GM12878 (cell line): ENCODE measurements around the gene TMEM163.

Source experiments
- BACH1 ChIP-seq: fragments of 450-650 bp; IDR thresholded peaks from 2 replicates; pipeline ENCODE4 v1.6.1; 2017; ENCODE audit warnings: mild to moderate bottlenecking, borderline replicate concordance
- EZH2 ChIP-seq: IDR thresholded peaks from 2 replicates; pipeline ENCODE4 v1.6.1; 2012; ENCODE audit warnings: low read depth, mild to moderate bottlenecking, control low read depth, inconsistent platforms, low read length, borderline replicate concordance; ENCODE audit not compliant: control insufficient read depth
- HCFC1 ChIP-seq: fragments of 150-350 bp; IDR thresholded peaks from 2 replicates; pipeline ENCODE4 v1.6.1; 2014; ENCODE audit warnings: low read length
- JUND ChIP-seq: IDR thresholded peaks from 2 replicates; pipeline ENCODE4 v1.6.1; 2012; ENCODE audit warnings: low read depth, mild to moderate bottlenecking, low read length, improper control_type of control experiment, moderate library complexity
- WRNIP1 ChIP-seq: IDR thresholded peaks from 2 replicates; pipeline ENCODE4 v1.6.1; 2011; ENCODE audit warnings: low read depth, low read length, improper control_type of control experiment, borderline replicate concordance
- TF ChIP-seq, protein P1 (sequence below): IDR thresholded peaks from 2 replicates; pipeline ENCODE4 v1.6.1; 2011; ENCODE audit warnings: low read depth, mild to moderate bottlenecking, low read length, moderate library complexity, borderline replicate concordance; ENCODE audit errors: extremely low read depth
- TF ChIP-seq, protein P2 (sequence below): IDR thresholded peaks from 2 replicates; pipeline ENCODE4 v1.6.1; 2012; ENCODE audit warnings: low read depth, low read length, improper control_type of control experiment
- TF ChIP-seq, protein P3 (sequence below): fragments of 450-650 bp; IDR thresholded peaks from 2 replicates; pipeline ENCODE4 v1.6.1; 2017; ENCODE audit warnings: mild to moderate bottlenecking
- TF ChIP-seq, protein P4 (sequence below), 3 experiments: IDR thresholded peaks in 2 of 3; conservative IDR thresholded peaks in 1 of 3; 2 replicates each; pipeline ENCODE4 v1.5.1; 2011; ENCODE audit warnings: low read depth in 3 of 3, low read length in 3 of 3, mild to moderate bottlenecking in 3 of 3, control low read depth in 2 of 3, moderate library complexity in 2 of 3, inconsistent platforms in 1 of 3, mixed read lengths in 1 of 3; ENCODE audit not compliant: control insufficient read depth in 2 of 3, insufficient read depth in 1 of 3; ENCODE audit errors: extremely low read depth in 1 of 3
- TF ChIP-seq, protein P5 (sequence below): fragments of 450-650 bp; IDR thresholded peaks from 2 replicates; pipeline ENCODE4 v1.6.1; 2016; ENCODE audit warnings: mild to moderate bottlenecking, moderate library complexity, borderline replicate concordance
- TF ChIP-seq, protein P6 (sequence below): IDR thresholded peaks from 2 replicates; pipeline ENCODE4 v1.6.1; 2012; ENCODE audit warnings: mild to moderate bottlenecking, low read depth, low read length

DNA sequence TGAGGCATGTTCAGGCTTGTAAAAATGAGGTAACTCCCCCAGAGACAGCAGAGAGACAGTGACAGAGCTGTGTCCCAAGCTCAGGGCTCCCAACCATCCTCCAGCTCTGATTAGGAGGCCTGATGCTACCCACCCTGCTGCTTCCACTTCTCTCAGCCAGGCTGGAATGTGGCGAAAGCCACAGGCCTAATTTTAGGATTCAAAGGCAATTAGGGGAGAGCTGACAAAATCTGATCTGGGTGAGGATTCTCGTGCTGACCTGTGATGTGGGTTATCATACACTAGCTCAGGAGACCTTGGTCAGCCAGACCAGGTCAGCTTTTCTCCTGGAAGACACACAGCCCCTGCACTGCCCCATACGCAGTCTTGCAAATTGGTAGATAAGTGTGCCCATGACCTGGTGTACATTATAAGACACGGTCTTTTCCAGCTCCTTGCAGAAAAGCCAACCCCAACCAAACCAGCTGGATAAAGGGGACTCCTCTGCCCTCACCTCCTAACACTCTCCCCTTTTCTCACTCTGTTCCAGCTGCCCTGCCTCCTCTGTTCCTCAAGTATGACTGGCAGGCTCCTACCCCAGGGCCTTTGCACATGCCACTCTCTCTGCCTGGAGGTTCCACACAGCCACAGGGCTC, 239.0 kb downstream of the TMEM163 start:
- TF ChIP-seq, protein P1, sequence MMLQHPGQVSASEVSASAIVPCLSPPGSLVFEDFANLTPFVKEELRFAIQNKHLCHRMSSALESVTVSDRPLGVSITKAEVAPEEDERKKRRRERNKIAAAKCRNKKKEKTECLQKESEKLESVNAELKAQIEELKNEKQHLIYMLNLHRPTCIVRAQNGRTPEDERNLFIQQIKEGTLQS, result no peak
- TF ChIP-seq, protein P2, sequence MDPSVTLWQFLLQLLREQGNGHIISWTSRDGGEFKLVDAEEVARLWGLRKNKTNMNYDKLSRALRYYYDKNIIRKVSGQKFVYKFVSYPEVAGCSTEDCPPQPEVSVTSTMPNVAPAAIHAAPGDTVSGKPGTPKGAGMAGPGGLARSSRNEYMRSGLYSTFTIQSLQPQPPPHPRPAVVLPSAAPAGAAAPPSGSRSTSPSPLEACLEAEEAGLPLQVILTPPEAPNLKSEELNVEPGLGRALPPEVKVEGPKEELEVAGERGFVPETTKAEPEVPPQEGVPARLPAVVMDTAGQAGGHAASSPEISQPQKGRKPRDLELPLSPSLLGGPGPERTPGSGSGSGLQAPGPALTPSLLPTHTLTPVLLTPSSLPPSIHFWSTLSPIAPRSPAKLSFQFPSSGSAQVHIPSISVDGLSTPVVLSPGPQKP, result no peak
- TF ChIP-seq, protein P3, sequence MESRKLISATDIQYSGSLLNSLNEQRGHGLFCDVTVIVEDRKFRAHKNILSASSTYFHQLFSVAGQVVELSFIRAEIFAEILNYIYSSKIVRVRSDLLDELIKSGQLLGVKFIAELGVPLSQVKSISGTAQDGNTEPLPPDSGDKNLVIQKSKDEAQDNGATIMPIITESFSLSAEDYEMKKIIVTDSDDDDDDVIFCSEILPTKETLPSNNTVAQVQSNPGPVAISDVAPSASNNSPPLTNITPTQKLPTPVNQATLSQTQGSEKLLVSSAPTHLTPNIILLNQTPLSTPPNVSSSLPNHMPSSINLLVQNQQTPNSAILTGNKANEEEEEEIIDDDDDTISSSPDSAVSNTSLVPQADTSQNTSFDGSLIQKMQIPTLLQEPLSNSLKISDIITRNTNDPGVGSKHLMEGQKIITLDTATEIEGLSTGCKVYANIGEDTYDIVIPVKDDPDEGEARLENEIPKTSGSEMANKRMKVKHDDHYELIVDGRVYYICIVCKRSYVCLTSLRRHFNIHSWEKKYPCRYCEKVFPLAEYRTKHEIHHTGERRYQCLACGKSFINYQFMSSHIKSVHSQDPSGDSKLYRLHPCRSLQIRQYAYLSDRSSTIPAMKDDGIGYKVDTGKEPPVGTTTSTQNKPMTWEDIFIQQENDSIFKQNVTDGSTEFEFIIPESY, result no peak
- TF ChIP-seq, protein P4, sequence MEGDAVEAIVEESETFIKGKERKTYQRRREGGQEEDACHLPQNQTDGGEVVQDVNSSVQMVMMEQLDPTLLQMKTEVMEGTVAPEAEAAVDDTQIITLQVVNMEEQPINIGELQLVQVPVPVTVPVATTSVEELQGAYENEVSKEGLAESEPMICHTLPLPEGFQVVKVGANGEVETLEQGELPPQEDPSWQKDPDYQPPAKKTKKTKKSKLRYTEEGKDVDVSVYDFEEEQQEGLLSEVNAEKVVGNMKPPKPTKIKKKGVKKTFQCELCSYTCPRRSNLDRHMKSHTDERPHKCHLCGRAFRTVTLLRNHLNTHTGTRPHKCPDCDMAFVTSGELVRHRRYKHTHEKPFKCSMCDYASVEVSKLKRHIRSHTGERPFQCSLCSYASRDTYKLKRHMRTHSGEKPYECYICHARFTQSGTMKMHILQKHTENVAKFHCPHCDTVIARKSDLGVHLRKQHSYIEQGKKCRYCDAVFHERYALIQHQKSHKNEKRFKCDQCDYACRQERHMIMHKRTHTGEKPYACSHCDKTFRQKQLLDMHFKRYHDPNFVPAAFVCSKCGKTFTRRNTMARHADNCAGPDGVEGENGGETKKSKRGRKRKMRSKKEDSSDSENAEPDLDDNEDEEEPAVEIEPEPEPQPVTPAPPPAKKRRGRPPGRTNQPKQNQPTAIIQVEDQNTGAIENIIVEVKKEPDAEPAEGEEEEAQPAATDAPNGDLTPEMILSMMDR (IDR thresholded peaks at IDR 0.05 in 2 of 3, conservative IDR thresholded peaks at IDR 0.05 in 1 of 3; ENCODE audit: control insufficient read depth in 2 of 3, extremely low read depth in 1 of 3, insufficient read depth in 1 of 3, low read depth in 3 of 3, low read length in 3 of 3), result no peak
- TF ChIP-seq, protein P5, sequence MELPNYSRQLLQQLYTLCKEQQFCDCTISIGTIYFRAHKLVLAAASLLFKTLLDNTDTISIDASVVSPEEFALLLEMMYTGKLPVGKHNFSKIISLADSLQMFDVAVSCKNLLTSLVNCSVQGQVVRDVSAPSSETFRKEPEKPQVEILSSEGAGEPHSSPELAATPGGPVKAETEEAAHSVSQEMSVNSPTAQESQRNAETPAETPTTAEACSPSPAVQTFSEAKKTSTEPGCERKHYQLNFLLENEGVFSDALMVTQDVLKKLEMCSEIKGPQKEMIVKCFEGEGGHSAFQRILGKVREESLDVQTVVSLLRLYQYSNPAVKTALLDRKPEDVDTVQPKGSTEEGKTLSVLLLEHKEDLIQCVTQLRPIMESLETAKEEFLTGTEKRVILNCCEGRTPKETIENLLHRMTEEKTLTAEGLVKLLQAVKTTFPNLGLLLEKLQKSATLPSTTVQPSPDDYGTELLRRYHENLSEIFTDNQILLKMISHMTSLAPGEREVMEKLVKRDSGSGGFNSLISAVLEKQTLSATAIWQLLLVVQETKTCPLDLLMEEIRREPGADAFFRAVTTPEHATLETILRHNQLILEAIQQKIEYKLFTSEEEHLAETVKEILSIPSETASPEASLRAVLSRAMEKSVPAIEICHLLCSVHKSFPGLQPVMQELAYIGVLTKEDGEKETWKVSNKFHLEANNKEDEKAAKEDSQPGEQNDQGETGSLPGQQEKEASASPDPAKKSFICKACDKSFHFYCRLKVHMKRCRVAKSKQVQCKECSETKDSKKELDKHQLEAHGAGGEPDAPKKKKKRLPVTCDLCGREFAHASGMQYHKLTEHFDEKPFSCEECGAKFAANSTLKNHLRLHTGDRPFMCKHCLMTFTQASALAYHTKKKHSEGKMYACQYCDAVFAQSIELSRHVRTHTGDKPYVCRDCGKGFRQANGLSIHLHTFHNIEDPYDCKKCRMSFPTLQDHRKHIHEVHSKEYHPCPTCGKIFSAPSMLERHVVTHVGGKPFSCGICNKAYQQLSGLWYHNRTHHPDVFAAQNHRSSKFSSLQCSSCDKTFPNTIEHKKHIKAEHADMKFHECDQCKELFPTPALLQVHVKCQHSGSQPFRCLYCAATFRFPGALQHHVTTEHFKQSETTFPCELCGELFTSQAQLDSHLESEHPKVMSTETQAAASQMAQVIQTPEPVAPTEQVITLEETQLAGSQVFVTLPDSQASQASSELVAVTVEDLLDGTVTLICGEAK, result no peak
- TF ChIP-seq HCFC1 (no peak), EZH2 (no peak), JUND (no peak), BACH1 (no peak), WRNIP1 (no peak)
- TF ChIP-seq, protein P6, sequence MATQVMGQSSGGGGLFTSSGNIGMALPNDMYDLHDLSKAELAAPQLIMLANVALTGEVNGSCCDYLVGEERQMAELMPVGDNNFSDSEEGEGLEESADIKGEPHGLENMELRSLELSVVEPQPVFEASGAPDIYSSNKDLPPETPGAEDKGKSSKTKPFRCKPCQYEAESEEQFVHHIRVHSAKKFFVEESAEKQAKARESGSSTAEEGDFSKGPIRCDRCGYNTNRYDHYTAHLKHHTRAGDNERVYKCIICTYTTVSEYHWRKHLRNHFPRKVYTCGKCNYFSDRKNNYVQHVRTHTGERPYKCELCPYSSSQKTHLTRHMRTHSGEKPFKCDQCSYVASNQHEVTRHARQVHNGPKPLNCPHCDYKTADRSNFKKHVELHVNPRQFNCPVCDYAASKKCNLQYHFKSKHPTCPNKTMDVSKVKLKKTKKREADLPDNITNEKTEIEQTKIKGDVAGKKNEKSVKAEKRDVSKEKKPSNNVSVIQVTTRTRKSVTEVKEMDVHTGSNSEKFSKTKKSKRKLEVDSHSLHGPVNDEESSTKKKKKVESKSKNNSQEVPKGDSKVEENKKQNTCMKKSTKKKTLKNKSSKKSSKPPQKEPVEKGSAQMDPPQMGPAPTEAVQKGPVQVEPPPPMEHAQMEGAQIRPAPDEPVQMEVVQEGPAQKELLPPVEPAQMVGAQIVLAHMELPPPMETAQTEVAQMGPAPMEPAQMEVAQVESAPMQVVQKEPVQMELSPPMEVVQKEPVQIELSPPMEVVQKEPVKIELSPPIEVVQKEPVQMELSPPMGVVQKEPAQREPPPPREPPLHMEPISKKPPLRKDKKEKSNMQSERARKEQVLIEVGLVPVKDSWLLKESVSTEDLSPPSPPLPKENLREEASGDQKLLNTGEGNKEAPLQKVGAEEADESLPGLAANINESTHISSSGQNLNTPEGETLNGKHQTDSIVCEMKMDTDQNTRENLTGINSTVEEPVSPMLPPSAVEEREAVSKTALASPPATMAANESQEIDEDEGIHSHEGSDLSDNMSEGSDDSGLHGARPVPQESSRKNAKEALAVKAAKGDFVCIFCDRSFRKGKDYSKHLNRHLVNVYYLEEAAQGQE, result no peak
